Hematopoietic multipotent progenitor cell treated with erythropoietin and hydrocortisone succinate and interleukin-3 and kit ligand, for 15 days (in vitro differentiated cells): Measurements from ENCODE around the gene ARMC8.

Experiments used
- DNase-seq: peaks from one replicate; pipeline ENCODE4 v3.0.0-alpha.2; 2015; ENCODE audit warnings: low spot score

Gene ARMC8

GRCh38 chr3:138308783-138309182 lies 121.7 kb downstream of the ARMC8 start:
- no peak for DNase-seq

GRCh38 chr3:138310494-138310893 lies 123.4 kb downstream of the ARMC8 start:
- no peak for DNase-seq

- DNase-seq = no peak
Observed at GRCh38 chr3:138314751-138315150, 127.7 kb downstream of the ARMC8 start.

DNA sequence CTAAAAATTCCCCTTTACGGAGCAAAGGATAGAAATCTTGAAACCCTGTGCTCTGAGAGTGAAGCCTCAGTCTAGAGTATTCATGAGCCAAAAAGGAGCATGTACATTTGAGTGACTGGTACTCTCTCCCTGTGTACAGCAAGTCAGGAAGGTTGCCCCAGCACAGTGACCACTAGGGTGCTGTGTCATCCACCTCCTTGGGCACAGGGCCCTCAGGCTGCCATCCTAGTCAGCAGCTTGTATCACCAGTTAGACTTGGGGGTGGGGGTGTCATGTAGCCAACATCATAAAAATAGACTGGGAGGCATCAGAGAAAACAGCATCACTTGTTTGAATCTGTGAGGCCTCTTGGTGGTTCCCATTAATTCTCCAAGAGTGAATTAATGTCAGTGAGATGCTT lies 130.6 kb downstream of the ARMC8 start:
- DNase-seq = no peak

- no peak for DNase-seq
Observed at GRCh38 chr3:138323971-138324370, 136.9 kb downstream of the ARMC8 start.

- DNase-seq = no peak
Observed at GRCh38 chr3:138325990-138326389, 138.9 kb downstream of the ARMC8 start.

GRCh38 chr3:138326866-138327595 lies 139.9 kb downstream of the ARMC8 start:
- DNase-seq = no peak

- DNase-seq = no peak
Observed at GRCh38 chr3:138327831-138328230, 140.7 kb downstream of the ARMC8 start.

DNA sequence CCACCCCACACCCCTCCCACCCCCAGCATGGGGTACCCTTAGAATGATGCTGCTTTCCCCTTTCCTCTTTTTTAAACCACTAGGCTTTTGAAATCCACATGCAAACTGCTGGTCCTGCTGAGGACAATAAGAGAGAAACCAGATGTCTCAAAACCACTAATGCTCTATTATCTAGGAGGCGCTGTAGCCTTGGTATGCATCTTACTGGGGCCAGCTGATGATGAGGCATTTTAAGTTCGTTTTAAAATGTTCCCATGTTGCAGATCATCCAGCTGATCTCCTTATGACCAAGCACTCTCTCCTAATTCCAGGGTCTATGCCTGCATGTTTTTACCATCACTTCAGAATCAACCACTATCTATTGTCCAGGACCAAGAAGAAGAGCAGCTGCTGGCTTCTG lies 141.2 kb downstream of the ARMC8 start:
- no peak for DNase-seq

DNA sequence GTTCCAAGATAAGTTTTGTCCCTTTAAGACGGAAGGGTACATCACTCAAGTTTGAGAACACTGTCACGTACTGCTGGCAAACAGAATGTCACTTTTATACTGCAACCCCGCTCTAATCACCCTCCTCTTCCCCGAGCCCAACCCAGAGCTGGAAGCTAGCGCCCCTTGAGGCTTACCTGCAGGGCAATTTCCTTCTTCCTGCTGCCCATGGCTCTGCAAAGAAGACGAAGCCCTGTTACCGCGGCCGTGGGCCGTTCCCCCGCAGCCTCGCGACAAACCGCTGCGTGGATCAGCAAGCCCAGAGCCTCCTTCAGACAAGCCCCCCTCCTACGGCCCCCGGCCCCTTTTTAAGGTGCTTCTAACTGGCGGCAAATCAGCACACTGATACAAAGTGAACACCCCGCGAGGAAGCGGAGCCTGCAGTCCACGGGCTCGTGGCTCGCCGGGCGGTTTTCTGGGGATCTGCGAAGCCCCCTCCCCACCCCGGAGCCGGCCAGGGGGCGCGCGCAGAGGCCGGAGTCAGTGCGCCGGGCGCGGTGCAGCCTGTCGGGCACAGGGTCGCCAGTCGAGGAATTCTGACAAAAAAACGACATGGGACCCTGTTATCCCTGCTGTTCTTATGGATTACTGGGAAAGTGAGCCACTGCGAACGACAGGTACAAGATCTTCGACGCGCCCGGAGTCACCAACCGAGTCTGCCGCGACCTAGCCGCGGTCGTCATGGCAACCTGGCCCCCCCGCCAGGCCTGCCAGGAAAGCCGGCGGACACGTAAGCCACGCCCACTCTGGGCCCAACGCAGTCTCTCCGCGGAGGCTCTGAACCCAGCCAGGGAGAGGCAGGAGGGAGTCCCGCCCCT lies 142.3 kb downstream of the ARMC8 start, which contains the start of gene NME9:
Gene NME9, minus strand, starts transcription at position 725 of the 857 bp plus-strand sequence. Its CDS starts 516 bp downstream, at position 209.
- DNase-seq = peak; percentile 77

GRCh38 chr3:138329984-138330293 lies 142.8 kb downstream of the ARMC8 start:
- no peak for DNase-seq

GRCh38 chr3:138331143-138331894 lies 144.2 kb downstream of the ARMC8 start:
- no peak for DNase-seq

DNA sequence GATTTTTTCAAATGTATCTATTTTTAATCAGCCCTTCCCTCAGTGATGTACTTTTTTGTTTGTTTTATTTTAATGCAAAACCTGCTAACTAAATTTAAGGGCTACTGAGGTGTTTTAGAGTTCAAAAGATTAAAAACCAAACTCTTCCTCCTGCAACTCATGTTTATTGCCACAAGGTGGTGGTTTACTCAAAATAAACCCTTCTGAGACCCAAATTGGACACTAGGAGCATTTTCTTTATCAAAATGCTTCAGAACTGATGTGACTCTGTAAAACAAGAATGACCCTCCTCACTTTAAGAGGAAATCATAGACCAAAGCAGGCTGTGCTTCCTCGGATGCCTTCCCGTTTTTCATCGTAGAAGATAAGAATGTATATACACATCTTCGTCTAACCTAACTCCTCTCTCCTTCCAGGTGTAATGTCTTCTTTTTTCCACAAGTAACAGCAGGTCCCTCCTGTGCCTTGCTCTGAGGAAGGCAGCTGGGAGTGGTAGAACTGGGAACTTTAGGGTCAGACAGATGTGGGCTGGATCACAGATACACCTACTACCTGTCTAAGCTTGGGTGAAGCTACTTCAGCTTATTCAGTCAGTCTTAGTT lies 145.5 kb downstream of the ARMC8 start:
- DNase-seq = no peak

GRCh38 chr3:138334608-138335007 lies 147.5 kb downstream of the ARMC8 start:
- no peak for DNase-seq

DNA sequence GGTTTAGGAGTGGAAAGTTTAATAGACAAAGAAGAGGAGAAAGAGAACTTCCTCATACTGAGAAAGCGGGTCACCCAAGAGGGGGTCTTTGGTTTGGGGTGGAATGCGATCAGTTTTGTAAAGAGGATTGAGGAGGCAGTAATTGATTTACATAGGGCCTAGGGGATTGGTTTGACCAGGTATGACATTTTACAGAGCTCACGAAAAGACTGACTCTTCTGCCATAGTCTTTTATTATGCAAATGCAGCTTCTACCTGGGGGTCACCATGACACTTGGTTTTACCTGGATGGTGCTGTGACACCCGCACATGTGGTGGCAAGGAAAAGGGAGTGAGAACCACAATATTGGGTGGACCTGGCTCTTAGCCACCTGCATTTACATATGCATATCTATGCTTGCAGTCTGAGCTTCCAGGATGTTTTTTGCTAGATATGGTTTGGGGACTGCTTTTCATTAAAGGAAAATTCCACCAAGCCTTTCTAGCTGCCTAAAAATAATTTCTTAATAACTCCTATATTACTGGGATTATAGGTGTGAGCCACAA lies 149.4 kb downstream of the ARMC8 start:
- no peak for DNase-seq

GRCh38 chr3:138338244-138338643 lies 151.1 kb downstream of the ARMC8 start:
- no peak for DNase-seq

- DNase-seq = no peak
Observed at GRCh38 chr3:138338811-138339210, 151.7 kb downstream of the ARMC8 start.

DNA sequence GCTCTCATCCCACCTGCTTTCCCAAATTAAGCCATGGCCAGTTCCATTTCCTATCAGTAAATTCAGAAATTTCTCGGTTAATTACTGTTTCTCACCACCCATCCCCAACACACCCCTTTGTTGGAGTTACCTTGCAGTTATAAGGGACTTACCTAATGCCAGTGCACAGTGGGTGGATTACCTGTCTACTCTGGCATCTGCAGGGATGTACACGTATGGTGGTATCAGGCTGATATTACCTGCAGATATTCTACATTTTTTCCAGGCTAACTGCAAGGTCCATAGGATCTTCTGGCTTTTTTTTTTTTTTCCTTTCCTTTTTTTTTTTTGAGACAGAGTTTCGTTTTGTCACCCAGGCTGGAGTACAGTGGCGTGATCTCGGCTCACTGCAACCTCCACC lies 153.4 kb downstream of the ARMC8 start:
- no peak for DNase-seq

DNA sequence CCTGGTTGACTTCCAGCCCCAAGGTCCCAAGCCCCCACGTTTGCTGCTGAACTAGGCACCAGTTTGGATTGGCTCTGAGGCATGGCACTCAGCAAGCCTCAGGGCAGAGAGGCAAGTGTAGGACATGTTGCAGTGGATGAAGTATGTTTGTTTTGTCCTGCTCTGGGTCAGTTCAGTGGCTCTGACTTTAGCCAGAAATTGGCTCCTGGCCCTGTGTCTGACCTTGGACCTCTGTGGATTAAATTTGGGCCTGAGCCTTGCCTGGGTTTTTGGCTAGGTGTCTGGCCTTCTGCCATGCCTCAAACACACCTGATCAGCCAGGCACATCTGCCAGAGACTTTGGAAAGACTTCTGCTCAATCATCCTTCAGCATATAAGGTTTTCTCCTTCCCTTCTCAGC lies 157.7 kb downstream of the ARMC8 start:
- no peak for DNase-seq
